ENCODE measurements around the gene SLC22A17.

- TF ChIP-seq EP300 (IDR thresholded peaks at IDR 0.05; ENCODE audit: borderline replicate concordance in 1 of 2, low read depth in 2 of 2, low read length in 2 of 2), result no peak
- TF ChIP-seq EGR1 (IDR thresholded peaks at IDR 0.05; ENCODE audit: borderline replicate concordance, low read depth, low read length), result no peak
- no peak for TF ChIP-seq GTF2F1 (IDR thresholded peaks at IDR 0.05; ENCODE audit: borderline replicate concordance, low read depth, low read length)
- TF ChIP-seq POLR2A (IDR thresholded peaks at IDR 0.05; ENCODE audit: control extremely low read depth in 1 of 2, low read depth in 2 of 2, low read length in 2 of 2), result no peak
- no peak for TF ChIP-seq CTCF (IDR thresholded peaks at IDR 0.05; ENCODE audit: control extremely low read depth in 1 of 3, insufficient read depth in 1 of 3, low read depth in 1 of 3, low read length in 3 of 3)
- TF ChIP-seq ZNF274 (IDR thresholded peaks at IDR 0.05; ENCODE audit: borderline replicate concordance, extremely low read depth, low read length), result no peak
- no peak for TF ChIP-seq POU5F1 (IDR thresholded peaks at IDR 0.05; ENCODE audit: low read depth, low read length)
- no peak for TF ChIP-seq GABPA (IDR thresholded peaks at IDR 0.05; ENCODE audit: borderline replicate concordance, insufficient read depth, low read length)
- TF ChIP-seq RBBP5 (IDR thresholded peaks at IDR 0.05; ENCODE audit: borderline replicate concordance, low read depth, low read length), result no peak
- no peak for TF ChIP-seq JUND (IDR thresholded peaks at IDR 0.05; ENCODE audit: low read length)
Observed at GRCh38 chr14:23339506-23340268, 13.0 kb downstream of the SLC22A17 start.

Data from H1 (cell line).